Stimulated activated CD4-positive, alpha-beta T cell treated with anti-CD3 and anti-CD28 coated beads, TNF-alpha, amount 100 ng/mL, for 4 hours (primary cell): ENCODE data around the gene MDFIC.

Source experiments
- DNase-seq, 3 experiments: peaks; one replicate each; pipeline ENCODE4 v3.0.0-alpha.2; 2020; ENCODE audit warnings: low read depth in 3 of 3

Gene MDFIC

DNA sequence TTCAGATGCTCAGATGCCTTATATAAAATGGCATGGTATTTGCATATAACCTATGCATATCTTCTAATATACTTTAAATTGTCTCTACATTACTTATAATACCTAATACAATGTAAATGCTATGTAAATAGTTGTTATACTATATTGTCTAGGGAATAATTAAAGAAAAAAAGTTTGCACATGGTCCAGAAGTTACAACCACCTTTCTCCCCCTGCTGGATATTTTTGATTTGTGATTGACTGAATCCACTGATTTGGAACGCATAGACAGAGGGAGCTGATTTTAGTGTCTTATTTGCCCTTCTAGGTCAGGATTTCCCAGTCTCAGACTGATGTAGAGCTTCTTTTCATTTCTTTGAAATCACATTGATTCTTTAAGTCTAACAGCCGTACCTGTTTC is 31.8 kb downstream of the MDFIC start:
- DNase-seq, result no peak

DNA sequence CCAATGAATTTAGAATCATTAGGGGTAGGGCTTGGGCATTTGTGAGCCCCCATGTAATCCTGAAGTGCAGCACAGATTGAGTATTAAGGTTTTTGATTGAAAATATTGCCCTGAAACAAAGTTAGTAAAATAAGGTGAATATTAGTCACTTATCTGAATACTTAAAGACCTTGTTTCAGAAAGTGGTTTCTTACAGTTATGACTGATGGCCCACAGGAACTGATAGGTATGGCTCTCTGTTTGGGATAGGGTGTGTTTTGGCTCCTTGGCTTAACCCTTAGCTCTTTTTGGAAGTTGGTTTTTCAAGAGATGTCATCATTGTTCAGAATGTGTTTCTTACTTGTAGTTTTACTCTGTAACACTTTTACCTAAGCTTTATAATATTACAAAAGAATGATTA is 34.8 kb downstream of the MDFIC start:
- no peak for DNase-seq

DNA sequence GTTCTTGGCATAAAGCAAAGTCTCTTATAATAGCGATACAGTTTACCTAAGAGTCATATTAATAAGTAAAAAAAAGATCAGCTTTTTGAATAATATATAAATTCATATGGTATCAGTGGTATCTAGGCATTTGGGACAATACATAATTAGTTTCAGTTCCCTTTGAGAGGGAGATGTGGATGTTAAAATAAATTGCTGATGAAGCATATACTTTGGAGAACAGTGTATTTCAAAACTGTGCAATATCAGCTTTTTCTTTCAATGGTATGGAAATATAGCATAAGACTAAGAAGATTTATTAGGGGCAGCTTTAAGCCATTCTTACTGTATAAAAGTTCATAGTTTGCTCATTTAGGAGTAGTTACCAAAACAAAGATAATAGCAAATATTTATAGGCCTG is 35.5 kb downstream of the MDFIC start:
- DNase-seq, result no peak

DNA sequence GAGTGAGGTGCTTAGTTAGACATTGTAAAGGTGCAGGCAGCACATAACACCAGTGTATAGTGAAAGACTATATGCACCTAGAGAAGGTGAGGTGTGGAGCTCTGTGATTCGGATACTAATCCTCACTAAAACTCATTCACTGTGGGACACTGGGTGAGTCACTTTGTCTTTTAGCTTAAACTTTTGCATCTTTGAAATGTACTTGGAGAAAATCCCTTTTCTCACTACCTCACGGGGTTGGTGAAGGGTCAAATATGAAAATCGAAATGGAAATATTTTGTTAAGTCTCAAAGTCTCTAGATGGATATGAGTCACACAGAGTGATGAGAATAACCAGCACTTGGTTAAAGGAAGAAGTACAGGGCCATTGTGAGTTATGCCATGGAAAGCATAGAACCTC is 38.0 kb downstream of the MDFIC start:
- DNase-seq, result no peak

DNA sequence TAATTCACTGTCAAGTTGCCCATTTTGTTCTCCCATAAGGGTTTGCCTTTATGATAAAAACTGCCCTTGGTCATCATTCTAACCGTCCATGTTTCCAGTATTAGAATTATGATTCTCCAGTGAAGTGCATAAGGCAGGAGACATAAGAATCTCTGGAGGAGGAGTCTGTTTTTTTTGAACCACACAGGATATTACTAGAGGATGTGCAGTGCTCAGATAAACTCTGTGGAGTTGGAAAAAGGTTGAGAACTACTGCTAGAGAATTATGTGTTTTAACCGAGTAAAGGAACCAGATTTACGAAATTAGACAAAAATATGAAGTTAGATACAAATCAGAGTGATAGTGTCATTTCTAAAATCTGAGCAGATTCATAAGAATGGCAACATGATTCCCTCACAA is 40.5 kb downstream of the MDFIC start:
- DNase-seq, result no peak

DNA sequence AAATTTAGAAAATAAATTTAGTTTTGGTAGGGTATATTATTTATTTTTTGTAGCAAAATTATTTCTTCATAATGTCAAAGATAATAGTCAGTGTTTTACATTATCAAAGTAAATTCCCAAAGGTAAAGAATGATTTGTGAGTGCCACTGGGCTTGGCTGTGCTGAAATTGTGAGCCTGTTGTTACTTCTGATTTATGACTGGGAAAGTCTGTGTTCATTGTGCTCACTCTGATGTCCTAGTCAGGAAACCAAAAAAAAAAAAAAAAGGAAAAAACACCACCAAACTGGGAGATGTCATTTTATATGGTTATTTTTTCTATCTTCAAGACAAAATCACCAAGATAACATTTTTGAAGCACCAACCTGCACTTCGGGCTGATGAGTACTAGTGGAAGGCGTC is 44.3 kb downstream of the MDFIC start:
- DNase-seq, result no peak

DNA sequence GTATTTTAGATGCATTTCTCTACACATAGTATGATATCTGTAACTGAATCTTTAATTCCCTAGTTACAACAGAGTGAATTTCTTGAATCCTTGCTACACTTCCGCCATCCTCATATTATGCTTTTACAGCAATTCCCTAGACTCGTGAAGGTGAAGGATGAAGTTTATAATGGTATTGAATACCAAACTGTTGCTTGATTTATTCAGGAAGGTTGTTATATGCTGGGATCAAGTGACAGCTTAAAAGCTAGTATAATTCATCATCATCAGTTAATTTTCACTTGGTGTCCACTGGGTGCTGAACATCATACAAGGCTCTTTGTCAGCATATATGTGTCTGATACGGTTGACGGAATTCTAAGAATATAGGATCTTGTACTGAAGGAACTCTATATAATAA is 47.2 kb downstream of the MDFIC start:
- DNase-seq, result no peak

DNA sequence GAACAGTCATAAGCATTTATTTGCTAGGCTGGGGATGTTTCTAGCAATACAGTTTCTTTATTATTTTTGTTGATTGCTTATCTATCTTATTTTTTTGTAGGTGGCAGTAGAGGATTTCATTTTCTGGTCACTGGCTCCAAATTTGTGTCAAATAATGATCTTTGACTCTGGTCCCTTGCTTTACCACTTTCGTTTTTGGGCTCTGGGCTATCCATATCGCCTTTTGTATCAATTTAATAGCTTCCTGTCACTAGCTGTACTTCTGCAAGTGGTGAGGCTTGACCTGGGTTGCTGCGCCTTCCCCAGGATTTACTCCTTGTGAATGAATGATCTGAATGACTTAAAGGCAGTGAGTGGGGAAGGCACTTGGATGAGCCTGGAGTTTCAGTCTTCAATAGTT is 48.4 kb downstream of the MDFIC start:
- DNase-seq, result no peak

DNA sequence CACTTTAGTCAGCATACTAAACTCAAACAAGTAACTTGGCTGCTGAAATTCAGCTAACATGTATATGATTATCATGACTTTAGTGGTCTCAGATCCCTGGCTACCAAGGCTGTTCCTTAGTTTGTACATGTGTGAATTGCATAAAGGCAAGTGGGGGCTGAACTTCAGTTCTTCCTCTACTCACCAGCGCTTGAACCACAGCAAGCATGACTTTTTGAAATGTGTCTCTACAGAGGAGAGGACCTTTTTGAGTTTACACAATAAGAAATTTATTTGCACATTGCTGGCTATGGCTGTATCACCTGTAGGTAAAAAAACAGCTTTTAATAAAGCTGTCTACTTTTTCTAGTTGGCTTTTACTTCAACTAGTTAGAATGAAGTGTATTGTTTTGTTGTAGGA is 48.8 kb downstream of the MDFIC start:
- no peak for DNase-seq

DNA sequence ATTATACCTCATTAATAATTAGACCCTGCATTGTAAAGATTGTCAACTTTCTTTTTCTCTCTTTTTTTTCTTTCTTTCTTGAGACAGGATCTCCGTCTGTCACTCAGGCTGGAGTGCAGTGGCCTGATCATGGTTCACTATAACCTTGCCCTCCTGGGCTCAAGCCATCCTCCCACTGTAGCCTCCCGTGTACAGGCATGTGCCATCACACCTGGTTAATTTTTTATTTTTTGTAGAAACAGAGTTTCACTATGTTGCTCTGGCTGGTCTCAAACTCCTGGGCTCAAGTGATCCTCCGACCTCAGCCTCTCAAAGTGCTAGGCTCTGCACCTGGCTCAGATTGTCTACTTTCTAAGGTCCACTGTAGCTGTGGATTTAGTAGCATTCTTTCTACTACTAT is 50.7 kb downstream of the MDFIC start:
- DNase-seq, result no peak

DNA sequence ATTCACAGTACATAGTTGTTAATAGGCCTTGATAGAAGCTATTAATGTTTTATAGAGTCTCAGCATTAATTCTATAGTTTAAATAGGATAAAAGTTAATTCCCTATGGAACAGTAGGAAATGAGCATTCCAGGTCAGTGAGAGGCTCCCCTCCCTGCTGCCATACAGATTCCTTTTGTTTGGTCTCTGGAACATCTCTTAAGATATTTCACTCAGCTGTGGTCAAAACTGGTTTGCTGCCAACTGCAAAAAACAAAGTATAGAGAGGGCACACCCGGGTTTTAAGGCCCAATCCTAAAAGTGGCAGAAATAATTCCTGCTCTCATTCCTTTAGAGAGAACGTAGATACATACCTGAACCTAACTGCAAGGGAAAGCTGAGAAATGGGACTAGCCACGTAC is 51.3 kb downstream of the MDFIC start:
- no peak for DNase-seq

DNA sequence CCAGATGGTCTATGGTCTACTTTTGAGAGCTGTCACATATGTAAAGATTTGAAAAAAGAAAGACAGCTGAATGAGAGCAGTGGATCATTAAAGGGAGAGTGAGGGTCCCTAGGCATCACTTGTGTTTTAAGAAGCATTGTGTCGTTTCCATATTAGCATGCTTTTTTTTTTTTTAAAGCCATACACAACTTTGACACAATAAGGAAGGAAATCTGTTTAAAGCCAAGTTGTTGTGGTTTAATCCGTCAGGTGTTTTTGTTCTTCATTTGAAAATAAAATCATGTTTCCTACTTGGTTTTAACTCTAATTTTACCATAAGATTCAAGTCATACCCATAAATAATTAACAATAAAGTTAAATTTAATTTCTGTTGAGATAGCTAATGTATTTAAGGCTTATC is 53.5 kb downstream of the MDFIC start:
- DNase-seq, result no peak

DNA sequence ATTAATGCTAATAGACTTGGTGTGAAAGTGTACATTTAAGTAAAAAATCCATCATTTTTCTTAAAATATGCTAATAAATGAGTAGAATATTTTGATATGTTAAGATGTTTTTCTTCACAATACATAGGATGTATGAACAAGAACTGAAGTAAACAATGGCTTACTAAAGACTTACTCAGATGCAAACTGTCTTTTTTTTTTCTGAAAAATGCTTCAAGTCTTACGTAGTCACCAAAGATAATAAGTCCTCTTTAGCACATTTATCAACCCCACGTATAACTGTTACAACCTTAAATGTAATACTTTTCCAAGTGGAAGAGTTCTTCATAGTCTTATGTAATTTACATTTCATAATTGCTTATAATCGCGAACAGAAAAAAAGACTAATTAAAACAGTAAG is 54.8 kb downstream of the MDFIC start:
- DNase-seq, result no peak

DNA sequence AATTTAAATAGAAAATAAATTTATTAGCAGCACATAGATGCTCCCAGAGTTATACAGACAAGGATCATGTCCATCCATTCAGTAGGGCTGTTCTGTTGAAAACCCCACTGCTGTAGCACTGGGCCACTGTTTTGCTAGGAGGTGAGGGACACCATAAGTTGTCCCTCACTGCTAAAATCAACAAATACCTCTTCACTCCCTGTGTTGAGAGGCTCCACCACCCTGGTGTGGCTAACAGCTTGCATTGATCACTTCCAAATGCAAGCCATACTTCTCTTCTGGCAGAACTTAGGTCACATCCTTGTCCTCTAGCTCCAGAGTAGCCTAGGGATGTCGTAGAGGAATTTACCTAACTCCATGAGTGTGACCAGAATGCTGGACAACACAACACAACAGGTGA is 55.4 kb downstream of the MDFIC start:
- DNase-seq, result no peak

DNA sequence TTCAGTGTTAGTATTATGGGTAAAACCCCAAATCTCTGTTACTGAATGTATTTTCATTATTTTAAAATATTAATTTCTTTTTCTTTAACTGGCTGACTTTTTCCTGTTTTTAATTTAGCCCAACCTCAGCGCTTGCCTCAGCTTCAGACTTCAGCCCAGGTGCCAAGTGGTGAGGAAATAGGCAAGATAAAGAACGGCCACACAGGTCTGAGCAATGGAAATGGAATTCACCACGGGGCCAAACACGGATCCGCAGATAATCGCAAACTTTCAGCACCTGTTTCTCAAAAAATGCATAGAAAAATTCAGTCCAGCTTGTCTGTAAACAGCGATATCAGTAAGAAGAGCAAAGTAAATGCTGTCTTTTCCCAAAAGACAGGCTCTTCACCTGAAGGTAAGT is 57.5 kb downstream of the MDFIC start:
- no peak for DNase-seq

DNA sequence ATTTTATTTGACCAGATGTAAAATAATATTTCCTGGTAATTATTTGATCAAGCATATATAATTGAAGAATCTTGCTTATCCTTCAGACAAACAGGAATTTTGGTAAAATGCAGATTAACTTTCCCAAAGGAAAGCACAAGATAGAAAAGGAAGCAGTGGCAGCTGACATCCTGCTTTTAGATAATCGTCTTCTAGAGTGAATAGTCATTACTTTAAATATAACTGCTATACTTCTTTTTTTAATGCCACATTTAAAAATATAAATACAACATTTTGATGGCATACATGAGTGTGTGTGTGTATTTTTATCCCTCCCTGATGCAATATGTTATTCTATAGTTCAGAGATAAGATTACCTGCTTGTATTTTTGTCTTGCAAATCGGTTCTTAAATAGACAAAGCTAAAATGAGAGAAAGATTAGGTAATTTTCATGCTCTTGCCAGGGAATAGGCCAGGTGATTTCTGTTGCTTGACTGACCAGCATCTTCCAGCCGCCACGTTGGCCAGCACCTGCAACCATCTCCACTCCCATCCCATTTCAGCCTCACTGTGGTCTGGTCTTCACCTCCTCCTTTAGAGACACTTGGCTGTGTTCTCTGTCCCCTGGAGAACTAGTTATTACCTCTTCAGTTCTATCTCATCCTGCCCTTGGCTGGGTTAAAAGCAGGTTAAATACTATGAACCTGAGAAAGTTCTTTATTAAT is 58.1 kb downstream of the MDFIC start:
- DNase-seq, result no peak

DNA sequence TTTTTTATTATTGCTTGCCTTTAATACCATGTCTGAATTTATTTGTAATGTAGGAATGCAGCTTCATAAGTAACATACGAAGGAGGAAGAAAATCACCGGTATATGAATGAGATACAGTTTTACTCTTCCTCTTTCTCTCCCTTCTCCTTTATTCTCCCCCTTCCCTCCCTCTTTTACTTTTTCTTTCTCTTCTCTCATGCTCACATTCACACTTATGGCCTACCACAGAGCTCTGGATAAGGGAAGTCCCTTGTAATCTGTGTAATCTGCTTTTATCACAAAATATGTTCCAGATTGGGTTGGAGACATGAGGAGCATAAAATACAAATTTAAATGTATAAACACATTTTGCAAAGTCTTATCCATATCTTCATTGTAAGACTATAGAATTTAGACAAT is 59.4 kb downstream of the MDFIC start:
- DNase-seq, result no peak

DNA sequence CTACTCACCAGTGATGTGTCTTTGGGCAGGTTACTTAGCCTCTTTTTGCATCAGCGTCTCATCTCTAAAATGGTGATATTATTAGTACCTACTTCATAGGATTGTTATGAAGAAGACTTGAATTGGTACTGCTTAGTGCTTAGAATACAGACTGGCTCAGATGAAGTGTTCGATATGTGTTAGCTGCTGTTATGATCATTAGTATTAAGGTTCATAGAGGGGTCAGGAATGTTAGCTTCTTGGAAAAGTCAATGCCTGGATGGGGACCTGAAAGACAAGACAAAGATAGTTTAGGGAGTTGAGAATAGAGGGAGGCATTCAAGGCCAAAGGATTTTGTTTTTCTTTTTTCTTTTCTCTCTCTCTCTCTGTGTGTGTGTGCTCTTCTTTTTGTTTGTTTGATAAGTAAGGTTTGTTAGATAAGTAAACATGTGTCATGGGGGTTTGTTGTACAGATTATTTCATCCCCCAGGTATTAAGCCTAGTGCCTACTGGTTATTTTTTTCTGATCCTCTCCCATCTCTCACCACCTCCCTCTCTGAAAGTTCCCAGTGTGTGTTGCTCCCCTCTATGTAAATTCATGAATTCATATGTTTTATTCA is 63.3 kb downstream of the MDFIC start:
- no peak for DNase-seq

DNA sequence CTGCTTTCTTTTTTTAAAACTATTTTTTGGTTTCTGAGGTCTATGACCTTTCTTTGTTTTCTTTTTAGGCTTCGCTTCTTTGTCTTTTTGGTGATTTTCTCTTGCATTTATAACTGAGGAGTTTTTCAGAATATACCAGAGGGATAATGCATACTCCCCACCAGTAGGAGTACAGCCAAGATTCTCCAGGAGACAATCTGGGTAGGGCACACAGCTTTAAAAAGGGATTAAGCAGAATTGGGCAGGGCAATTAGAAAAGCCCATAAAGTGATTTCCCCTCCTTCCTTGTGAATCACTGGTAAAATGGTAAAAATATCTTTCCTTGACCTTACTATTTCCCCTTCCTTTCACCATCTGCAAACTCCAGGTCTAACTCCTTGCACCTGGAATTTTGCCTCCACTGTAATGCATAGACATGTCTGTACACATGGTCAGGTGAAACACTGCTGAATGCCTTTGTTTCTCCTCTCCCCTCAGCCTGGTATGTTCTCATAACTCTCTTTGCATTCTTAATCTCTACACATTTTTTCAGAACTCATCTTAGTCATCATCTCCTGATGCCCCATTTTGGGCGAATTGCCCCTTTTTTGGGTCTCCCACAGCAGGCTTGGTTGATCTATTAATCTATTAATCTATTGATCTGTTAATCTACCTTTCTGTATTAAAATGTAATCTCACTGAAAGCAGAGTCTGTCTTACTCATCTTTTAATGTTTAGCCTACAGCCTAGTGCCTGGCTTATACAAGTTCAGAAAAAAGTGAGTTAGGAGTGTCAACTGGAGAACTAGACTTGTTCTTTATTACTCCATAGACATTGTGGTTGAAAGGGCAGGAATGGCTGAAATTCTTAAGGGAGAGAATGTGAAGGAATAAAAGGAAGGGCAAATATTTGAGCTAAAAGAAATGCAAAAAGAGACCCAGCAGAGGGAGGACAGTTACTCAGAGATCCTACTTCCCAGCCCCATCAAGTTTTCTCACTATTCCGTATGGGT is 64.6 kb downstream of the MDFIC start:
- DNase-seq, result no peak

DNA sequence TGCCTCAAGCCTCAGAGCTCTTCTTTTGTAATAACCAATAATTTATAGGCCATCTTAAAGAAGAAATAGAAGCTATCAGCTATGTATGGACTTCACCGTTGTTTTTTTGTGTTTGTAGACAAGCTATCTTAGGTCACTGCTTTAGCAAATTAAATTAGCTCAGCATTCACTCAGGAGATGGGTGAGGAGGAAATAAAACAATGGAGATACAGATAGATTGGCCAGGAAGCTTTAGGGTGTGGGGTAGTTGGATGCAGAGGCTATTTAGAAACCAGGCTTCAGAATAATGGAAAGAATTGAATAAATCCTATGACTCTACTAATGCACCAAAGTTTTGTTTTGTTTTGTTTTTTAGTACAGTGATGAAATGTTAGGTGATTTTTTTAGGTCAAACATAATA is 66.1 kb downstream of the MDFIC start:
- no peak for DNase-seq

DNA sequence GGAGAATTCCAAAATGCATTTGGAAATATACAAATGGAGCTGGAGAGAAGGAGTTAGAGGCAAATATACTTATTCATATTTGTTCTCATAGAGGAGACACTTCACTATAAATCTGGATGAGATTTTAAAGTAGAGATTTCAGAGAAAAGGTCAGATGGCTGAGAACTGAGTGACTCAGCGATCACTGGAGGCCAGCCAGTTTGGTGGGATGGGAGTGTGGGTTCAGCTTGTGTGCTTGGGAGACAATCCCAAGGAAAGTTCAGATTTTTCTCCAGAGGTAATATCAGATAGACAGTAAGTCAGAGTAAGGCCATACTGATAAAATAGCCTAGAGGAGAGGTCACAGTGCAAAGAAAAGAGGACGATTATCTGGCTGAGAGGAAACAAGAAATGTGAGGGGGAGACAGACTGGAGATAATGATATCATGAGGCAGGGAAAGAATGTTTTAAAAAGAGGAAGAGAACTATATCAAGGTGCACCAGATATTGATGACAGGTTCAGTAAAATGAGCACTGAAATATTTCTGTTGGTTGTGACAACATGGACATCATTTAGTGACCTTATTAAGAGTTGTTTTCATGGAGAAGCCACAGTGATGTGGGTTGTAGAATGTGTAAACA is 67.0 kb downstream of the MDFIC start:
- no peak for DNase-seq

DNA sequence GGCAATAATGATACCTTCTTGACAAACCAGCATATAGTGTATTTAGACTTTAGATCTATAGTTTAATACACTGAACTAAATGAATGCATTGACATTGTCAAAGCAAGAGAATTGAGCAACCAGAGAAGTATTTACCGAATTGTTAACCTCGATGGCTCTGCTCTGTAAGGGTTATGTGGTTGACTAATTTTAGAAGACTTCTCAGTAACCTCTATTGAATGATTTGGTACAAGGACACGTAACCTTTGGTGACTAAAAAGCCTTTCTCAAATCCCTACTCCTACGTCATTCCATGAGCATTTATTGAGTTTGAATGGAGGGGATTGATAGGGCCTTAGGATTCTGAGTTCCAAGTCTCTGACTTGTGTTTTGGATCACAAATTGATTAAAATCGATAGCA is 67.6 kb downstream of the MDFIC start:
- DNase-seq, result no peak
